H9 (cell line): ENCODE measurements around the gene PSMD1. TPM values are rescaled to one million over a fixed set of nuclear protein-coding genes. Genes with fewer than 3 reads are reported as not detected.

Source experiments
- DNase-seq: peaks from one replicate; pipeline ENCODE4 v3.0.0-alpha.2; 2017
- H2AFZ ChIP-seq: one replicate; pipeline ENCODE4 v1.6.1; 2013; ENCODE audit warnings: mild to moderate bottlenecking, low read length, control low read depth, moderate library complexity
- H2AK5ac ChIP-seq: 2 replicates; pipeline ENCODE4 v1.6.1; 2013; ENCODE audit warnings: low read length, control low read depth, mixed read lengths; ENCODE audit not compliant: insufficient read length
- H2BK120ac ChIP-seq: one replicate; pipeline ENCODE4 v1.6.1; 2013; ENCODE audit warnings: low read depth, mild to moderate bottlenecking, low read length, control low read depth, inconsistent platforms; ENCODE audit not compliant: poor library complexity, severe bottlenecking
- H2BK12ac ChIP-seq: 2 replicates; pipeline ENCODE4 v1.6.1; 2013; ENCODE audit warnings: low read length, control low read depth, mixed read lengths, low read depth; ENCODE audit not compliant: insufficient read length
- H2BK15ac ChIP-seq: 2 replicates; pipeline ENCODE4 v1.6.1; 2013; ENCODE audit warnings: low read depth, low read length, control low read depth
- H2BK20ac ChIP-seq: one replicate; pipeline ENCODE4 v1.6.1; 2013; ENCODE audit warnings: low read depth, mild to moderate bottlenecking, low read length, control low read depth, inconsistent platforms; ENCODE audit not compliant: poor library complexity, severe bottlenecking
- H2BK5ac ChIP-seq: 2 replicates; pipeline ENCODE4 v1.6.1; 2013; ENCODE audit warnings: low read length, control low read depth, mixed read lengths; ENCODE audit not compliant: insufficient read length
- H3K14ac ChIP-seq: 2 replicates; pipeline ENCODE4 v1.6.1; 2013; ENCODE audit warnings: low read length, control low read depth; ENCODE audit not compliant: insufficient read depth
- H3K18ac ChIP-seq: 2 replicates; pipeline ENCODE4 v1.6.1; 2013; ENCODE audit warnings: low read depth, mild to moderate bottlenecking, mixed read lengths, low read length, control low read depth; ENCODE audit not compliant: insufficient read length
- H3K23ac ChIP-seq: 2 replicates; pipeline ENCODE4 v1.6.1; 2013; ENCODE audit warnings: low read length, control low read depth, mixed read lengths, low read depth; ENCODE audit not compliant: insufficient read length
- H3K23me2 ChIP-seq: 2 replicates; pipeline ENCODE4 v1.6.1; 2013; ENCODE audit warnings: low read depth, mild to moderate bottlenecking, mixed read lengths, low read length, control low read depth; ENCODE audit not compliant: insufficient read length, poor library complexity, severe bottlenecking
- H3K27ac ChIP-seq: 2 replicates; pipeline ENCODE4 v1.5.1; 2013; ENCODE audit warnings: low read length, control low read depth, mixed read lengths, low read depth; ENCODE audit not compliant: insufficient read length
- H3K27me3 ChIP-seq: 2 replicates; pipeline ENCODE4 v1.6.1; 2013; ENCODE audit warnings: low read length, control low read depth, inconsistent platforms; ENCODE audit not compliant: insufficient read depth
- H3K4ac ChIP-seq: 2 replicates; pipeline ENCODE4 v1.6.1; 2013; ENCODE audit warnings: low read depth, mild to moderate bottlenecking, control low read depth, inconsistent platforms, low read length, moderate library complexity
- H3K4me1 ChIP-seq: 2 replicates; pipeline ENCODE4 v1.6.1; 2013; ENCODE audit warnings: low read length, control low read depth, inconsistent platforms; ENCODE audit not compliant: insufficient read depth
- H3K4me2 ChIP-seq: 2 replicates; pipeline ENCODE4 v1.6.1; 2013; ENCODE audit warnings: low read length, control low read depth, mixed read lengths; ENCODE audit not compliant: insufficient read length, insufficient read depth
- H3K56ac ChIP-seq: 2 replicates; pipeline ENCODE4 v1.6.1; 2013; ENCODE audit warnings: low read depth, mild to moderate bottlenecking, mixed read lengths, low read length, control low read depth; ENCODE audit not compliant: insufficient read length
- H3K79me1 ChIP-seq: 2 replicates; pipeline ENCODE4 v1.6.1; 2013; ENCODE audit warnings: low read depth, mild to moderate bottlenecking, moderate library complexity, low read length, control low read depth, inconsistent platforms; ENCODE audit not compliant: insufficient read depth, poor library complexity, severe bottlenecking
- H3K79me2 ChIP-seq: 2 replicates; pipeline ENCODE4 v1.6.1; 2013; ENCODE audit warnings: low read length, control low read depth, inconsistent platforms; ENCODE audit not compliant: insufficient read depth
- H3K9ac ChIP-seq: 2 replicates; pipeline ENCODE4 v1.6.1; 2013; ENCODE audit warnings: low read length, control low read depth, mixed read lengths; ENCODE audit not compliant: insufficient read length; ENCODE audit errors: extremely low read depth
- H3K9me3 ChIP-seq: one replicate; pipeline ENCODE4 v1.6.1; 2013; ENCODE audit warnings: low read depth, low read length, inconsistent platforms; ENCODE audit not compliant: control insufficient read depth
- H3T11ph ChIP-seq: one replicate; pipeline ENCODE4 v1.6.1; 2013; ENCODE audit warnings: mild to moderate bottlenecking, low read length, control low read depth, inconsistent platforms
- H4K20me1 ChIP-seq: one replicate; pipeline ENCODE4 v1.6.1; 2013; ENCODE audit not compliant: control insufficient read depth, insufficient read length, insufficient read depth
- H4K5ac ChIP-seq: 2 replicates; pipeline ENCODE4 v1.6.1; 2013; ENCODE audit warnings: low read depth, mild to moderate bottlenecking, mixed read lengths, low read length, control low read depth; ENCODE audit not compliant: insufficient read length
- H4K8ac ChIP-seq: replicated peaks from 2 replicates; pipeline ENCODE4 v1.6.1; 2013; ENCODE audit warnings: low read length, control low read depth, mixed read lengths, low read depth; ENCODE audit not compliant: insufficient read length
- H4K91ac ChIP-seq: 2 replicates; pipeline ENCODE4 v1.6.1; 2013; ENCODE audit warnings: low read depth, mild to moderate bottlenecking, moderate library complexity, mixed read lengths, low read length, control low read depth; ENCODE audit not compliant: insufficient read length
- H3K27ac Mint-ChIP-seq, 3 experiments: 2 replicates in 2 of 3; 3 replicates in 1 of 3; pipeline ENCODE4 v1.8.0; 2020 to 2021; ENCODE audit warnings: mixed read lengths in 3 of 3, mild to moderate bottlenecking in 1 of 3, moderate library complexity in 1 of 3
- H3K27me3 Mint-ChIP-seq: 2 replicates; pipeline ENCODE4 v1.8.0; 2021; ENCODE audit warnings: low read depth, mild to moderate bottlenecking, moderate library complexity, mixed read lengths
- H3K36me3 Mint-ChIP-seq, 3 experiments: 2 replicates in 2 of 3; 3 replicates in 1 of 3; pipeline ENCODE4 v1.8.0; 2020 to 2021; ENCODE audit warnings: low read depth in 3 of 3, mixed read lengths in 3 of 3; ENCODE audit not compliant: insufficient read depth in 1 of 3
- H3K4me1 Mint-ChIP-seq, 2 experiments: 2 replicates each; pipeline ENCODE4 v1.8.0; 2020; ENCODE audit warnings: mixed read lengths in 2 of 2
- H3K4me3 Mint-ChIP-seq, 2 experiments: 2 replicates in 1 of 2; 3 replicates in 1 of 2; pipeline ENCODE4 v1.8.0; 2020 to 2021; ENCODE audit warnings: mild to moderate bottlenecking in 2 of 2, mixed read lengths in 2 of 2, moderate library complexity in 1 of 2
- H3K9me3 Mint-ChIP-seq, 2 experiments: 2 replicates in 1 of 2; 3 replicates in 1 of 2; pipeline ENCODE4 v1.8.0; 2020; ENCODE audit warnings: mild to moderate bottlenecking in 2 of 2, mixed read lengths in 2 of 2, moderate library complexity in 1 of 2
- CTCF ChIP-seq: fragments of 200-600 bp; sonication (generic); conservative IDR thresholded peaks from 3 replicates; pipeline ENCODE4 v1.8.0; 2021; ENCODE audit warnings: antibody characterized with exemption, mild to moderate bottlenecking
- WGBS: extraction: QIAGEN DNeasy Blood & Tissue Kit; methylation state at CpG from one replicate; pipeline ENCODE4 v1.1.7; 2013; ENCODE audit warnings: missing lambda C conversion rate, low lambda C conversion rate, mixed read lengths; ENCODE audit not compliant: insufficient read length; ENCODE audit errors: extremely low coverage; 5-methylcytosine and 5-hydroxymethylcytosine counted together
- total RNA-seq: library from RNA; stranded (reverse); gene quantifications from 2 replicates; pipeline ENCODE4 v1.2.1, GENCODE V29; 2021

Gene PSMD1
- total RNA-seq, 1 experiment from 2014 or later: 166 TPM

GRCh38 chr2:231093933-231094332 lies 37.3 kb downstream of the PSMD1 start:
- Mint-ChIP-seq H3K36me3 (peaks cover 64 to 83% (median 67%) of the 10 kb centered on the region in 3 experiments), H3K27me3 (no peaks in the 10 kb centered on the region), H3K9me3 (peaks cover 2 to 7% of the 10 kb centered on the region in 2 experiments), H3K4me3 (no peak overlapping the region), H3K4me1 (peaks cover 5 to 16% of the 10 kb centered on the region in 2 experiments), H3K27ac (no peak overlapping the region)
- no peaks in the 10 kb centered on the region for H4K20me1 ChIP-seq
- H3K14ac ChIP-seq: no peak overlapping the region
- no peak overlapping the region for H2AK5ac ChIP-seq
- H3K9me3 ChIP-seq: peaks cover 3% of the 10 kb centered on the region
- no peak overlapping the region for H3K56ac ChIP-seq
- H4K5ac ChIP-seq: no peak overlapping the region
- no peaks in the 10 kb centered on the region for H3K4me1 ChIP-seq
- no peak overlapping the region for H2BK20ac ChIP-seq
- H2BK120ac ChIP-seq: no peak overlapping the region
- no peaks in the 10 kb centered on the region for H3K79me2 ChIP-seq
- TF ChIP-seq CTCF: no peak
- no peak overlapping the region for H4K91ac ChIP-seq
- DNase-seq: no peak
- no peak overlapping the region for H4K8ac ChIP-seq
- H3K27ac ChIP-seq: no peak overlapping the region
- H2BK15ac ChIP-seq: no peak overlapping the region
- WGBS: no CpG with 5 or more reads among the region's 5 CpGs
- no peak overlapping the region for H2AFZ ChIP-seq
- no peak overlapping the region for H2BK12ac ChIP-seq
- no peak overlapping the region for H3K9ac ChIP-seq
- H3K4ac ChIP-seq: no peak overlapping the region
- H3K18ac ChIP-seq: no peak overlapping the region
- H3T11ph ChIP-seq: no peak overlapping the region
- H2BK5ac ChIP-seq: no peak overlapping the region
- H3K4me2 ChIP-seq: no peak overlapping the region
- H3K23me2 ChIP-seq: no peaks in the 10 kb centered on the region
- no peaks in the 10 kb centered on the region for H3K27me3 ChIP-seq
- H3K23ac ChIP-seq: no peak overlapping the region
- peaks cover 3% of the 10 kb centered on the region for H3K79me1 ChIP-seq
